Hematopoietic multipotent progenitor cell treated with erythropoietin and hydrocortisone succinate and interleukin-3 and kit ligand, for 4 days (in vitro differentiated cells): ENCODE data around the gene KIF3B.
"Not testable (repeated sequence)": the region's sequence is repeated elsewhere in the genome, so short reads cannot be mapped to it uniquely, and the experiment has no call there.

Experiments used
- DNase-seq: peaks from one replicate; pipeline ENCODE4 v3.0.0-alpha.2; 2015

Gene KIF3B

DNA sequence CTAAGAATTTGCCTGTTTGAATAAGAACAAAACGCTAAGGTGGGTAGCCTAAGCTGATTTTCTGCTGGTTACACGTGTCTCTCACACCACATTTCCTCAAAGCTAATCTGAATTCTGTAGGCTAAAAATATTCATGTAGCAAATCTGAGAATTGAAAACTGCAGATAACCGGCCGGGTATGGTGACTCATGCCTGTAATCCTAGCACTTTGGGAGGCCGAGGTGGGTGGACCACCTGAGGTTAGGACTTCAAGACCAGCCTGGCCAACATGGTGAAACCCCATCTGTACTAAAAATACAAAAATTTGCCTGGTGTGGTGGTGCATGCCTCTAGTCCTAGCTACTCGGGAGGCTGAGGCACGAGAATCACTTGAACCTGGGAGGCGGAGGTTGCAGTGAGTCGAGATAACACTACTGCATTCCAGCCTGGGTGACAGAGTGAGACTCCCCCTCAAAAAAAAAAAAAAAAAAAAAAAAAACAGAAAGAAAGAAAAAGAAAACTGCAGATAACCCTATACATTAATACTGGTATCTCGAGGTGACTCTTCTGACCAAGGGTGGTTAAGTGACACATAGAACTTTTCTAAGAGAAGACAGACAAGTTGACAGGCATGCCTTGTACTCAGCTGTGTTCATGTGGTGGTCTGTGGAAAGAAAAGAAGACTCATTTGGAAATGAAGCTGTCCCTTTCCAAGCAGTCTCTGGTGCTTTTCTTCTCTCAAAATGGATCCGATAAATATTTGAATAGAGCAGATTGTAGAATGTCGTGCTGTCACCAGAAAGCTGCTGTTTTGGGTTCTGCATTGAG, 55.9 kb downstream of the KIF3B start:
- no peak for DNase-seq

DNA sequence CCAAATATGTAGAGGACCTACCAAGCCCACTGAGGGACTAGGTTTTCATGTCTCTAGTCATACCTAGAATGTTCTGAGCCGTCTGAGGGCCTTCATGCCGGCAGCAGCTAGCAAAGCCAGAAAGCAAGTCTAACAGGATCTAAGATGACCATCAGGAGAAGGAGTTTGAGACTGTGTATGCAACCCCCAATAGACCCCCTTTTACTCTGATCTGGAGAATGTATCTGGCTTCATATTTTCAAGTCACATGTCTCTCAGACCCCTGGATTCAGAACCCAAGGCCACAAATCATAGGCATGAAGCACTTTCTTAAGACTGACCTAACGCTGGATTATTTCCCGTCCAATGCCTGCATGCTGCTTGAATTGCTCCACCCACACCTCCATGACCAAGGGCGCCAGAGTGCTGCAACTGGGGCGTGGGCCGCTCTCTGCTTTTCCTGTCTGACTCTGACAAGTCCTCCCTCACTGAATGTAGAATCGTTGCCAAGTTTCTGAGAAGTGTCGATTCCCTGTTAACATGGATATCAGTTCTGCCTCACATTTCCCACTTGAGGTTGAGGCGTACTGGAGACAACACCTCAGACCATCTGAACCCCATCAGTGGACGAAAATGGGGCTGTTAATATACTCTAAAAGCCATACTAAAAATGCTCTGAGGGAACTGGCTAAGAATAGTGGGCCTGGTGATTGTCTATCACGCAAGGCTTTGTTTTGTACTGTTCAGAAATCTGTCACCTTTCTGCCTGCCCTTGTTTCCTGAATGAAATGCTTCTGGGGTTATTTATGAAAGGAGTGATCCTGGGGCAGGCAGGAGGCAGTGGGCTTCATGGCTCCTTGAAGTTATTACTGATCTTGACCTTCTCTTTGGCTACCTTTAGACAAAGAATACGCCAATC, 56.8 kb downstream of the KIF3B start:
- peak; percentile 85 for DNase-seq

DNA sequence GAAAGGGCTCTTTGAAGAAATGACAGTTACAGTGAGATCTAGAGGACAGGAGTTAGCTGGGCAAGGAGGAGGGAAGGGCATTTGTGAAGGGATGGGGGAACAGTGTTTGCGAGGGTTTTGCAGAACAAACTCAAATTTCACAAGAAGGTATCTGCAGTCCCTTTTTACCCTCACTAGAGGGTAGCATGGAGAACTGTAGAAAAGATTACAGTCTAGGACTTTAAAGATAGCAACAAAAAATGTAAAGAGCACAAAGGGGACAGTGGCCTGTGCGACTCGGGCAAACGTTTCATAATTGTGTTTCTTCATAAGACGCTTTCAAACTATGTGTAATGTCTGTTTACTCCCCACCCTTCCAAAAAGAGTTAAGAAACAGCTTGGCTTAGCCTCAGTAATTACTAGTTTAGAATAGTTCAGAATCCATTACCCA, 59.5 kb downstream of the KIF3B start:
- DNase-seq, result peak; percentile 86

- DNase-seq, result no peak
Observed at GRCh38 chr20:32337937-32338661, 60.6 kb downstream of the KIF3B start.

GRCh38 chr20:32338665-32339064, 61.2 kb downstream of the KIF3B start:
- no peak for DNase-seq

GRCh38 chr20:32339116-32339515, 61.7 kb downstream of the KIF3B start:
- DNase-seq, result no peak

GRCh38 chr20:32341053-32341452, 63.6 kb downstream of the KIF3B start:
- not testable (repeated sequence) for DNase-seq

DNA sequence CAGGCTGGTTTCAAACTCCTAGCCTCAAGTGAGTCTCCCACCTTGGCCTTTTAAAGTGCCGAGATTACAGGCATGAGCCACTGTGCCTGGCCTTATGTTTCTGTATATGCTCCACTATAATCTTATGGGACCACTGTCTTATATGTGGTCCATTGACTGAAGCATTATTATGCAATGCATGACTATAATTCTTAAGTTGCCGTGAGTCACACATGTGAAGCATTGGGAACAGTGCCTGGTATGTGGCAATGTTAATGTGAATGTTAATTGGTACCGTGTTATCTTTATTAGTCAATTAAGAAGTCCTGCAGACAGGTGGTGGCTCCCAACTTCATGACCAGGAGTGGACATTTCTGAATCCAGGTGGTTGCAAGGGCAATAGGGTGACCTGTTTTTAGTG, 66.0 kb downstream of the KIF3B start:
- DNase-seq, result no peak

DNA sequence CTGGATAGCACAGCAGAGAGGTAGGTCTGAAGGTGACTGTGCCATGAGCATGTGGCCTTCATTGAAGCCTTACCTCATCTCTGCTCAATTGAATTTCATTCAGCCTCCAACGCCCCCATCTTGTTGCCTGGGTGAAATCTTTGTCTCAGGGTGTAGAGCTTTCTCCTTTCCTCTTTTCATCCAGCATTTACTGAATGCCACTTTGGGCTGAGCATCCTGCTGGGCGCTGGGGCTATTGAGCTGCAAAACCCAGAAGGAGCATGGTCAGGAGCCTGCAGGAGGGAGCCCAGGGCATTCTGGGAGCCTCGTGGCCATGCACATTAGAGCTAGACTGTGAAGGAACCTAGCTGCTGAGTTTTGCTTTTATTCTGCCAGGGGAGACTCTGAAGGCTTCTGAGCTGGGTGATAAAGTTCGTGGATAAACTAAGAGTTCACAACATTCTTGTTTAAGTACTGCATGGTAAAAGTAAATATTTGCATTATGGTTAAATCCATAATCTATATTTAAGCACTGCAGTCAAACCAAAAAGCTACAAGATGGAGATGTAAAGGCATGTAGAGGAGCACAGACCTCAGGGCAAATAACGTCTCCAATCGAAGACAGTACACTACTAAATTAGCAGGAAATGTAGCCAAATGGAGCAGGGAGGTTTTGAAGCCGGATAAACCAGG, 67.5 kb downstream of the KIF3B start:
- no peak for DNase-seq

- DNase-seq, result no peak
Observed at GRCh38 chr20:32348207-32348606, 70.8 kb downstream of the KIF3B start.

DNA sequence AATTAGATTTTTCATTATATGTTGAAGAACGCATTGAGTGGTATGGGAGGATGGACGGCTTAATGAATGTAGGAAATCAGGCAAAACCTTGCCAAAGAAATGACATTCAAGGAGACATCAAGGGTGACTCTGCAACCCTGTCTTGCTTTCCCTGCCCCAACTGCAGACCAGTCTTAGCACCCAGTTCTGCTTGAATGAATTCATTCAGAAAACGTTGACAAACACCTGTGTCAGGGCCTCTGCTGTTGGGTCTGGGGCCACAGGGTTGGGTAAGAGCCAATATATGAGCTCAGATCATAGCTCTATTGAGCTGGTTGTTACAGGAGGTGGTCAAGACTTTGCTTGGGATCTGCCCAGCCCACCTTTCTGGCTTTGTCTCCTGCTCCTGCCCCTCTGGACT, 73.0 kb downstream of the KIF3B start:
- no peak for DNase-seq

GRCh38 chr20:32352121-32352720, 74.8 kb downstream of the KIF3B start:
- no peak for DNase-seq

- no peak for DNase-seq
Observed at GRCh38 chr20:32353848-32354496, 76.5 kb downstream of the KIF3B start.

DNA sequence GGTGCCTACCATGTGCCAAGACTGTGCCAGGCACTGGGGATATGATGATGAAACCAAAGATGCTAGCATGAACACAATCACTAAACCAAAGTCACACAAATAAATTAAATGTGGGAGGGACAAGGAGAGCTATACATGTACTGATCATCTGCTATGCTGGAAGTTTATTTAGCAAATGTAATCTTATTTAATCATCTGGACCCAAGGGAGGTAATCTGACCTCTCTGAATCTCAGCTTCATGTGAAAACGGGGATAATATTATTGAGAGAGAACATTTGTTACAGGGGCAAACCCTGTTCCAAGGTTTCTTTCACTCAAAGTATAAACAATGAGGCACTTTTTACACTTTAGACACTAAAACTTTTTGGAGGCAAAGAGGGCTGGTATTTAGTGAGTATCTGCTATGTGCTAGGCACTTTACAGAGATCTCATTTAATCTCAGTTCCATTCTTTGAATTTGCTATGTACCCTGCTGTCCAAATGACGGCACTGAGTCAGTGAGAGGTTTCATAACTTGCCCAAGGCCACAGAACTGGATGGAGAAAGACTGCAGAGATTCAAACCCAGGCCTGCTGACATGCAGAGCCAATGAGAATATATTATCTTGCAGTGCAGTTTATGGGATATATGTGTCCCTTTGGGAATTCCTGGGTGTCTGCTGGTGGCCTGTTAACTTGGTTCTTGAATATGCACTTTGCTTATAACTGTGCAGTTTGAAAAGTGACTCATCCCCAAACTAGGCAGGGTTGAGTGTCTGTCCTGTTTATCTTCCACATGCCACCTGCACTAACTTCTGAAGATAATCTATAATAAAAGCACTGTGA, 77.4 kb downstream of the KIF3B start:
- DNase-seq, result peak; percentile 52

GRCh38 chr20:32355417-32355841, 78.0 kb downstream of the KIF3B start:
- no peak for DNase-seq

DNA sequence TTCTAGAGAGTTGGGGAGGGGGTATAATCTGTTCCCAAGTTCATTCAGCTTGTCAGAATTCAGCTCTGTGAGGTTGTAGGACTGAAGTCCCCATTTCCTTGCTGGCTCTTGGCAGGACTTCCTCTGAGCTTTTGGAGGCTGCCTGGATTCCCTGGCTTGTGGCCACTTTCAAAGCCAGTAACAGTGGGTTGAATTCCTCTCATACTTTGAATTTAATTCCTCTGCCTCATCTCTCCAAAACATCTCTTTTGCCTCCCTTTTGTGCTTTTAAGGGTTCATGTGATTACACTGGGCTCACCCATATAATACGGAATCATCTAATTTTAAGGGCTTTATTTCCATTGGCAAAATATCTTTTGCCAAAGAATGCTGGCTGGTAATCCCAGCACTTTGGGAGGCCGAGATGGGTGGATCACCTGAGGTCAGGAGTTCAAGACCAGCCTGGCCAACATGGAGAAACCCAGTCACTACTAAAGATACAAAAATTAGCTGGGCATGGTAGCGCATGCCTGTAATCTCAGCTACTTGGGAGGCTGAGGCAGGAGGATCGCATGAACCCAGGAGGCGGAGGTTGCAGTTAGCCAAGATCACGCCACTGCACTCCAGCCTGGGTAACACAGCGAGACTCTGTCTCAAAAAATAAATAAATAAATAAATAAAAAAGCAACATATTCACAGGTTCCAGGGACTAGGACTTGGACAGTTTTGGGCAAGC, 78.6 kb downstream of the KIF3B start:
- not testable (repeated sequence) for DNase-seq

- DNase-seq, result peak; percentile 43
Observed at GRCh38 chr20:32356622-32357374, 79.3 kb downstream of the KIF3B start.

DNA sequence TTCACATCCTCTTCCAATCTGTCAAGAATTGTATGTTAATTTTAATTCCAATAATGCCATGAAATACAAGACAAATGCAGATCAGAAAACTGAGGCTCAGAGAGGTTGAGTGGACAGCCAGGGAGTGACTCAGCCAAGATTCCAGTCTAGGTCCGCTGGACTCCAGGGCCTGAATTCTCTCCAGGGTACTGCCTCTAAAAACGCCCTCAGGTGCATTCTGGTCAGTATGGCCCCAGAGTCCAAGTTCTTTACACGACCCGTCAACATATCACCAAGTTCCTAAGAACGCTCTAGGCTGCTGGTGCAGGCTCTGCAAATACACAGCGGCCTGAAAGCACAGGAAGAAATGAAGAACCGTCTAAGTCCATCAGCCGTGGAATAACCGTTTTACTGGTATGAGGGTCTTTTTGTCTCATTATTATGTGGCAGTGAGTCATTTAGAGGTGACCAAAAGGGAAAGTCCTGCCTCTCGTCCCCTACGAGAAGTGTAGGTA, 80.0 kb downstream of the KIF3B start:
- DNase-seq, result no peak
